Measurements from ENCODE around the gene GLTP. TPM values are rescaled to one million over a fixed set of nuclear protein-coding genes. Genes with fewer than 3 reads are reported as not detected.
"Not testable (repeated sequence)": the region's sequence is repeated elsewhere in the genome, so short reads cannot be mapped to it uniquely, and the experiment has no call there.

GLTP gene
- total RNA-seq, 1 donor from 2014 or later: 43.5 TPM

DNA sequence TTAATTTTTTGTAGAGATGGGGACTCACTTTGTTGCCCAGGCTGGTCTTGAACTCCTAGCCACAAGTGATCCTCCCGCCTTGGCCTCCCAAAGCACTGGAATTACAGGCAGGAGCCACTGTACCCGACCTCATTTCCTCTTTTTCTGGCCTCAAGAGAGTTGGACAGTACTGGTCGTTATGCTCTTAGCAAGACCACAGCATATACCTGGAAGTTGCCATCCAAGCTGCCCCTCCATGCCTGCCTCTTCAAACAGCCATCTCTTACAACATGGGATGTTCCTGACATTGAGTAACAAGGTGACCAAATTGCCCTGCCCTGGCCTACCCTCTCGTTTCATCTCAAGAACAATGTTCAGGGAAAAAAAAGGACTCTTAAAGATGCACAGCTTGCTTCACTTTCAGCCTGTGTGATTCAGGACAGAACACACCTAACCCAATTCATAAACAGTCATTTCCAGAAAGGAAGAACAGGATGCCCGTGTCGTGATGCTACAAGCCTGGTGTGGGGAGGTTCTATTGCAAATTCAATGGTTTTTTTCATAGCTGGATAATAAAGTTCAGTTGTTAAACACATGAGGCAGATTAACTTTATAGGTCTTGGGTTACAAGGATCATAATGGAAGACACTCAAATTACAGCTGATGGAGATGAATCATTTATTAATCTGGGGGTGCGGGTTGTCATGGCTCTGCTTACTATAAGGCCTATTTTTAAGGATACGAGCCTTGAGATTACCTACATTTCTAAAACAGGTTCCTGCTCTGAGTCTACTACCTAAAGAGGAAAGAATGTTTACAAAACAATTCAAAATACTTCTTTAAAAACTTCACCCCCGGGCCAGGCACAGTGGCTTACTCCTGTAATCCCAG, 11.9 kb downstream of the GLTP start:
- no peak for TF ChIP-seq CTCF (conservative IDR thresholded peaks at IDR 0.05; ENCODE audit: low read depth, low read length)
- no peak overlapping the region for H3K4me3 ChIP-seq (ENCODE audit: low read depth, low read length)
- no peak for DNase-seq (ENCODE audit: low read depth)

- TF ChIP-seq CTCF (conservative IDR thresholded peaks at IDR 0.05; ENCODE audit: low read depth, low read length): no peak
- no peak for DNase-seq (ENCODE audit: low read depth)
- H3K4me3 ChIP-seq (ENCODE audit: low read depth, low read length): no peak overlapping the region
These were observed 15.4 kb downstream of the GLTP start for GRCh38 chr12:109864916-109865315.

DNA sequence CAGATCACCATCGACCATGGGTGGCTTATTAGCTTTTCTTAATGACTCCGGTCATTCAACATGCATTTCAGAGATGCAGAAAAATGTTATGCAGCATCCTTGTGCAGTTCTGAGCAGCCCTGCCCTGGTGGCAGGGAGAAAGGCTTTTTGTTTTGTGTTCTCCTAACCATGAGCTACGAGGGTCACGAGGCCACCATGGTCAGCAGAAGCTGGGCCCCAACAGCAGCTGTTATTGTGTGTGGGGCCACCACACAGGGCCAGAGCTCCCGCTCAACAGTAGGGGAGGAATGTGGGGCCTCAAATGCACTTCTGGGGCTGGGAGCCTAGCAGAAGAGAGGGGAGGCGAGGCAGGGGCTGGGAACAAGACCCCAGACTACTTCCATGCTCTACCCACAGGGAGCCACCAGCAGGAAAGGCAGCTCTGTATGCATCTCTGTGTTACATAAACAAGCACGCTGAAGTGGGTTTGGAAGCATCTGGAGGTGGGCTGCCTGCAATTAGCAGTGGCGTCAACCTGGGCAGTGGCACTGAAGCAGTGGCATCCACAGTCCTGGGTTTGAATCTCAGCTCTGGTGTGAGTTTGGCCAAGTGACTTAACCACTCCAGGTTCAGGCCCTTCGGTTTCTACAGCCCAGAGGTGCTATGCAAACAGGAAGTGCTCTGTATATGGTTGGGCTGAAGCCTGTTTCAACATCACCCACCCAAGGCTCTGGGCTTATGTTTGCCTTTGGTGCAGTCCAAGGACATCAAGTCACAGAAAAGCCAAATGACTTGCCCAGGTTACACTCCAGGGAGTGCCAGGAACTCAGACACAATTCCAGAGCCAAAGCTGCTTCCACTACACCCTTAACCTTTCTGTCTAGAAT, 16.3 kb downstream of the GLTP start:
- no peak for DNase-seq (ENCODE audit: low read depth)
- H3K4me3 ChIP-seq (ENCODE audit: low read depth, low read length): no peak overlapping the region
- TF ChIP-seq CTCF (conservative IDR thresholded peaks at IDR 0.05; ENCODE audit: low read depth, low read length): no peak

DNA sequence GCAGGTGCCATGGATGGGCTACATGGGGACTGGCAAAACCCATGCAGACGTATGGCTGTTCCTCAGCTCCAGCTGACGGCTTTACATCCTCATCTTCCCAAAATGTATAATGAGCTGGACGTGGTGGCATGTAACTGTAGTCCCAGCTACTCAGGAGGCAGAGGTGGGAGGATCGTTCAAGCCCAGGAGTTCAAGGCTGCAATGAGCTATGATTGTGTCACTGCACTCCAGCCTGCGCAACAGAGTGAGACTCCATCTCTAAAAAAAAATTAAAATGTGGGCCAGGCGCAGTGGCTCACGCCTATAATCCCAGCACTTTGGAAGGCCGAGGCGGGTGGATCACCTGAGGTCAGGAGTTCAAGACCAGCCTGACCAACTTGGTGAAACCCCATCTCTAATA, 17.9 kb downstream of the GLTP start:
- H3K4me3 ChIP-seq (ENCODE audit: low read depth, low read length); DNase-seq (ENCODE audit: low read depth): not testable (repeated sequence)

GRCh38 chr12:109861689-109862314, 18.5 kb downstream of the GLTP start:
- no peak overlapping the region for H3K4me3 ChIP-seq (ENCODE audit: low read depth, low read length)
- no peak for DNase-seq (ENCODE audit: low read depth)
- TF ChIP-seq CTCF (conservative IDR thresholded peaks at IDR 0.05; ENCODE audit: low read depth, low read length): no peak

GRCh38 chr12:109860977-109861376, 19.4 kb downstream of the GLTP start:
- no peak overlapping the region for H3K4me3 ChIP-seq (ENCODE audit: low read depth, low read length)
- no peak for DNase-seq (ENCODE audit: low read depth)
- peak; percentile 26 for TF ChIP-seq CTCF (conservative IDR thresholded peaks at IDR 0.05; ENCODE audit: low read depth, low read length)

GRCh38 chr12:109858764-109859163, 21.6 kb downstream of the GLTP start:
- H3K4me3 ChIP-seq (ENCODE audit: low read depth, low read length): no peak overlapping the region
- DNase-seq (ENCODE audit: low read depth): no peak
- TF ChIP-seq CTCF (conservative IDR thresholded peaks at IDR 0.05; ENCODE audit: low read depth, low read length): no peak
